ENCODE results near the gene RPS6KB2.
A peak's percentile ranks its signal among the peaks of the same experiment; 100 is the strongest.
"Not testable (repeated sequence)": the region's sequence is repeated elsewhere in the genome, so short reads cannot be mapped to it uniquely, and the experiment has no call there.

Gene RPS6KB2

DNA sequence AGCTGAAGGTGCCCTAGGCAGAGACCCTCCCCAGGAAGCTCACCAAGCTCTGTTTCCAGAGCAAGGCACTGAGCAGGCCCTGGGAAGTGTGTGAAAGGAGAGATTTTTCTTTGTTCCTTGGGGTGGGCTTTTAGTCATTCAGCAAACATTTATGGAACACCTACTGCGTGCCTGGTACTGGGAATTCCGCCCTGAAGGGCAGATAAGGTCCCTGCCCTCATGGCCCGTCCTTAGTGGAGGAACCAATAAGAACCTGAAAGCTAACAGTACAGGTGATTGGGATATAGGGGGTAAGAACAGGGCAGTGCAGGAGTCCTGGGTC lies 36.9 kb downstream of the RPS6KB2 start:
- DNase-seq (ENCODE audit: extremely low read depth in 1 of 2, low read depth in 1 of 2) = no peak

DNA sequence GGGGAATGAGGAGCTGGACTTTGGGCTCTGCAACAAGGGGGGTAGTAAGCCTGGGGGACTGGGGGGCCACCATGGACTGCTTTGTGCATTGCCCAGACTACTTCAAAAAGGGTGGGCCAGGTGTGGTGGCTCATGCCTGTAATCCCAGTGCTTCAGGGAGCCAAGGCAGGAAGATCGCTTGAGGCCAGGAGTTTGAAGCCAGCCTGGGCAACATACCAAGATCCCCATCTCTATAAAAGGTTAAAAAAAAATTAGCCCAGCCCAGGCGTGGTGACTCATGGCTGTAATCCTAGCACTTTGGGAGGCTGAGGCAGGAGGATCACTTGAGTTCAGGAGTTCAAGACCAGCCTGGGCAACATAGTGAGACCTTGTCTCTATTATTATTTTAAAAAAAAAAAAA lies 37.2 kb downstream of the RPS6KB2 start:
- not testable (repeated sequence) for DNase-seq (ENCODE audit: extremely low read depth in 1 of 2, low read depth in 1 of 2)

DNA sequence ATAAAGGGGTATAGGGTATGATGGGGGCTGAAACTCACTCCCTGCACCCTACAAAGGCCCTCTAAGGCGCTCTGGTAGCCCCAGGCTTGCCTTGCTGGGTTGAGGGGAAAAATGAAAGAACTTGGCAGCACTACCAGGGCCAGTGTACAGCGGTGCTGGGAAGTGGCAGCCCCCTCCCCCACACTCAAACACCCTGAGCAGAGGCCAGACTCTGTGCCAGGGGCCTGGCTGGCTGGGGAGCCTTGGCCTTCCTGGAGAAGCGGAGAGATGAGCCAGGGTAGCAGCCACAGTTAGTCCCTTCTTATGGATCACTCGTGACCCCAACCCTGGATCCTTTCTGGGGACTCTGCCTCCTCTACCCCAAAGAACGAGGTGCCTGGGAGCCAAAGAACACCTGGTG lies 38.1 kb downstream of the RPS6KB2 start:
- DNase-seq (ENCODE audit: extremely low read depth in 1 of 2, low read depth in 1 of 2) = no peak

DNA sequence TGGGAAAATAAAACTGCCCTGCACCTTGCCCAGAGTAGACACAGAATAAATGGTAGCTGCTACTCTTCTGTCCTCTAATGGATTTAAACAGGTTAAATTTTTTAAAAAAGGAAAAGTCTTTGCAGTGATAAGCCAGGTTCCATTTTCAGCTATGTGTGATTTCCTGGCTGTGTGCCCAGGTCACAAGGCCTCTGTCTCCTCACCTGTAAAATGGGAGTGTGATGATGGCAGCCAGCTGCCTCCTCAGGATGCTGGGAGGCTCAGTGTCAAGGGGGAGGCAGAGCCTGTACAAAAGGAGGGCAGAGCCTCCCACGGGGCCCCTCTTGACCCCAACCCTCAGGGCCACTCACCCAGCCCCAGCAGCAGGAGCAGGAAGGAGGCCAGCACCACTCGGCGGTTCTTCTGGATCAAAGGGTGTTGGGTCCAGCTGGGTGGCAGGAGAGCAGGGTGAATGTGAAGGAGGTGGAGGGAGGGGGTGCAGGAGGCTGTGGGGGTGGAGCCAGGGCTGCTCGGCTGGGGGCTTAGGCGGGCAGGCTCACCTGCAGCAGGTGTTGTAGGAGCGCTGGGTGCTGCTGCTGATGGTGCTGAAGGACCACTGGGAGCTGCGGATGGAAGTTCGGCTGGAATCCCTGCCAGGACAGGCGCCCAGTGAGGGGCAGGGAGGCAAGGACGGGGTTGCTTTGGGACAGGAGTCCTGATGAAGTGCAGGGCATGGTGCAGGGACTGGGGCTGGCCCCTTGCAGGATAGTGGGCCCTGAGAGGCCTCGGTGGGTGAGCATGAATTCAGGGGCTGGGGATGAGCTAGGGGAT lies 38.9 kb downstream of the RPS6KB2 start:
- DNase-seq (ENCODE audit: extremely low read depth in 1 of 2, low read depth in 1 of 2) = no peak

DNA sequence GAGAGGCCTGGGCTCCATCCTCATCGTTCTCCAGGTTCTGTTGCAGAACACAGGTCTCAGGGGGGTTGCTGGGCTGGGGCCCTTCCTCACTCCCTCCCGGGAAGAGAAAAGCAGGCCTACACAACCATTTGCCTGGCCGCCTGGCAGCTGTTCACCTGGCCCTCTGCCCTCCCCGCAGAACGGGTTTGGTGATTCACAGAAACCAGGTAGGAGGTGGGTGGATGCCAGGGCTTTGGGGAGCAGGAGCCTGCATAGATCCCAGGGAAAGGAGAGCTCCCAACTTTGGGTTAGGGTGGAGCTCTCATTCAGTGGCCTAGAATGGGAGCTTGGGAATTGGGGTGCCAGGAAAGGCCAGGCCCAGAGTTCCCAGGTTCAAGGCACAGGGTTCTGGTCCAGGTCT lies 39.8 kb downstream of the RPS6KB2 start:
- no peak for DNase-seq (ENCODE audit: extremely low read depth in 1 of 2, low read depth in 1 of 2)

DNA sequence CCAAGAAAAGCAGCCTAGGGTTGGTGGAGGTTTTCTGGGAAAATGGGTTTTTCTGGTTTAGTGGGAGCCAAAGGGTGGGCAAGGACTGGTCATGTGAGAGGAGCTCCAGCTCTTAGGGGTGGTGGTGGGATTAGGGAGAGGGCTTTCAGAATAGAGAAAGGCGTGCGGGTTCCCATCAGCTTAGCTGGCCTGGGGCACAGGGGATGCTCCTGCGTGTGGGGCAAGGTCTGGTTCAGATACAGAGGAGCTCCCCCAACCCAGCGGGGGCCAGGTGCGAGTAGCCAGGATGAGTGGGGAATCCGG lies 40.1 kb downstream of the RPS6KB2 start:
- no peak for DNase-seq (ENCODE audit: extremely low read depth in 1 of 2, low read depth in 1 of 2)

DNA sequence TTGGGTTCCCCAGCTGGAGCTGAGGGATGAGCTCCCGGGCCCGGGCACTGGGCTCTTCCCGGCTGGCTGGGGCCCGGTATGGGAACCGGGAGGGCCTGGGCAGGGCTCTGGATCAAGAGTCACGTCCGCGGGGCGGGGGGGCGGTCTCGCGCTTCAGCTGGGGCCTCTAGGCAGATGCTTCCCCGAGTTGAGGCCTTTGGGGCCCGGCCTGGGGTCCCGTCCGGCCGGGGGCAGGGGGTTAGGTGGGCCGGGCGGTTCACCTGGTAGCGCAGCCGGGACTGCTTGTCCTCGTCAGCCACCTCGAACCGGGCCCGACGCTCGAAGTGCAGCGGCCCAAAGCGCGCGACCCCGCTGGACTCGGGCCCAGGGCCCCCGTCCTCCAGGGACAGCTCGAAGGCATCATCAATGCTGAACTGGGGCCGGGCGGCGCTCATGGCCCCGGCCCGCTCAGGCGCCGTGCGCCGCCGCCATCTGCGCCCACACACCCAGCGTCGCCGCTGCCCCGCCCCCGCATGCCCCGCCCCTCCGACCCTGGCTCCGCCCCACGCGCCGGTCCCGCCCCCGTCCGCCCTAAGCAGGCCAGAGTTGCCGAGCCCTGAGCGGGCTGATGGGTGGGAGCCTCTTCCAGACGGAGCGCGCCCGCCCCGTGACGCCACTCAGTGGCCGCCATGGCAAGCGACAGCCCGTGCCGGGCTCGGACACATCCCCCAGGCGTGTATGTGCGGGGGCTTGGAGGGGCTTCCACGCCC lies 40.6 kb downstream of the RPS6KB2 start, which contains the start of gene TMEM134:
TSS of gene TMEM134 (minus strand) at position 493 of the 749 bp plus-strand sequence. CDS start at position 434, 59 bp downstream.
- peak; percentile 72 to 93 for DNase-seq (ENCODE audit: extremely low read depth in 1 of 2, low read depth in 1 of 2)

DNA sequence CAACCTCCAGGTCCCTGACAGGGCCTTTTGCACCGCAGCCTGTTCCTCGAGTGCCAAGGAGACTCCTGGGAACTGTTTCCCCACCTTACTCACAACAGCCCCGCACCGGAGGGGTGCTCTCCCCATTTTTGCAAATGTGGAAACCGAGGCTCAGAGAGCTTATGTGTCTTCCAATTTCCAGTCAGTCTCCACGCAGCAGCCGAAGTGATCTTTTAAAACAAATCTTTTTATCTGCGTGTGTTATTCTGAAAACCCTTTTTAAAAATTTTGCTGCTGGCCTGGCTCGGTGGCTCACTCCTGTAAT lies 41.2 kb downstream of the RPS6KB2 start:
- DNase-seq (ENCODE audit: extremely low read depth in 1 of 2, low read depth in 1 of 2) = no peak

DNA sequence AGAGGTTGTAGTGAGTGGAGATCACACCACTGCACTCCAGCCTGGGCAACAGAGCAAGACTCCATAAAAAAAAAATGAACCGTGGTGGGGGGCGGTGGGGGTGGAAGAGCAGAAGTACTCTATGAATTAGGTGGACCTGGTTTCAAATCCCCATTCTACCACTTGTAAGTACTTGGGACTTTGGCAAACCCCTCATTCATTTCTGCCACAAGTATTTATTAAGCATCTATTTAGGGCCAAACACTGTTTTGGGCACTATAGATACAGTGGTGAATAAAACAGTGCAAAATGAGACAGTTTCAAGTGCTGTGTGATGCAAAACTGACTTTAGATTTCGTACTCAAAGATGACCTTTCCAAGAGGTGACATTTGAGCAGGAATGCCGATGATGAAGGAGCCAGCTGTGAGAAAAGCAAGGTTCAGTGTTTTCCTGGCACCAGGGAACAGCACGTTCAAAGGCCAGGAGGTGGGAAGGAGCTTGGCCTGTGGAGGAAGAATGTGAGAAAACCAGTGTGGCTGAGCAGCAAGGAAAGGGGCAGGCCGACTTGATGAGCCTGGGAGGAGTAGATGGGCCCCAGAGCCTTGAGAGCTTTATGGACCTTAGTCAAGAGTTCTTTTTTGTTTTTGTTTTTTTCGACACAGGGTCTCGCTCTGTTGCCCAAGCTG lies 42.2 kb downstream of the RPS6KB2 start:
- DNase-seq (ENCODE audit: extremely low read depth in 1 of 2, low read depth in 1 of 2) = no peak

DNA sequence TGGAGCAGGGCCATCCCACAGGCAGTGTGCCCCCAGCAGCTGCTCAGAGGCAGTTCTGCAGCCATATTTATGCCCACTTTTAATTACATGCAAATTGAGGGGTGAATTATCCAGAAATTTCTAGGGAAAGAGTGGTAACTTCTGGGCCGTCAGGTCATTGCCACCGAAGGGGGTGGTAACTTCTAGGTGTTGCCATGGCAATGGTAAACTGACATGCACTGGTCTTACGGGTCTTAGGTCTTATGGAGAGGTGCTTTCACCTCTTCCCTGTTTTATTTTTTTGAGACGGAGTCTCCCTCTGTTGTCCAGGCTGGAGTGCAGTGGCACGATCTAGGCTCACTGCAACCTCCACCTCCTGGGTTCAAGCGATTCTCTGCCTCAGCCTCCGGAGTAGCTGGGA lies 44.6 kb downstream of the RPS6KB2 start:
- DNase-seq (ENCODE audit: extremely low read depth in 1 of 2, low read depth in 1 of 2) = no peak

DNA sequence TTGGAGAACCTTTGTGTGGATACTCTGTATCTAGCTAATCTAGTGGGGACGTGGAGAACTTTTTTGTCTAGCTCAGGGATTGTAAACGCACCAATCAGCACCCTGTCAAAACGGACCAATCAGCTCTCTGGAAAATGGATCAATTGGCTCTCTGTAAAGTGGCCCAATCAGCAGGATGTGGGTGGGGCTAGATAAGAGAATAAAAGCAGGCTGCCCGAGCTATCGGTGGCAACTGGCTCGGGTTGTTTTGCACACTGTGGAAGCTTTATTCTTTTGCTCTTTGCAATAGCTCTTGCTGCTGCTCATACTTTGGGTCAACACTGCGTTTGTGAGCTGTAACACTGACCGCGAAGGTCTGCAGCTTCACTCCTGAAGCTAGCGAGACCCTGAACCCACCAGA lies 48.4 kb downstream of the RPS6KB2 start:
- not testable (repeated sequence) for DNase-seq (ENCODE audit: extremely low read depth in 1 of 2, low read depth in 1 of 2)

DNA sequence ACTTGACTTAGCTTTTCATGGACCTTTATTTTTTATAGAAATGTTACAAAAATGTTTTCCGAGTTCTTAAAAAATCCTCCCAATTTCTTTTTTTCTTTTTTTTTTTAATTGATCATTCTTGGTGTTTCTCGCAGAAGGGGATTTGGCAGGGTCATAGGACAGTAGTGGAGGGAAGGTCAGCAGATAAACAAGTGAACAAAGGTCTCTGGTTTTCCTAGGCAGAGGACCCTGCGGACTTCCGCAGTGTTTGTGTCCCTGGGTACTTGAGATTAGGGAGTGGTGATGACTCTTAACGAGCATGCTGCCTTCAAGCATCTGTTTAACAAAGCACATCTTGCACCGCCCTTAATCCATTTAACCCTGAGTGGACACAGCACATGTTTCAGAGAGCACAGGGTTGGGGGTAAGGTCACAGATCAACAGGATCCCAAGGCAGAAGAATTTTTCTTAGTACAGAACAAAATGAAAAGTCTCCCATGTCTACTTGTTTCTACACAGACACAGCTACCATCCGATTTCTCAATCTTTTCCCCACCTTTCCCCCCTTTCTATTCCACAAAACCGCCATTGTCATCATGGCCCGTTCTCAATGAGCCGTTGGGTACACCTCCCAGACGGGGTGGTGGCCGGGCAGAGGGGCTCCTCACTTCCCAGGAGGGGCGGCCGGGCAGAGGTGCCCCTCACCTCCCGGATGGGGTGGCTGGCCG lies 49.2 kb downstream of the RPS6KB2 start:
- DNase-seq (ENCODE audit: extremely low read depth in 1 of 2, low read depth in 1 of 2) = not testable (repeated sequence)

DNA sequence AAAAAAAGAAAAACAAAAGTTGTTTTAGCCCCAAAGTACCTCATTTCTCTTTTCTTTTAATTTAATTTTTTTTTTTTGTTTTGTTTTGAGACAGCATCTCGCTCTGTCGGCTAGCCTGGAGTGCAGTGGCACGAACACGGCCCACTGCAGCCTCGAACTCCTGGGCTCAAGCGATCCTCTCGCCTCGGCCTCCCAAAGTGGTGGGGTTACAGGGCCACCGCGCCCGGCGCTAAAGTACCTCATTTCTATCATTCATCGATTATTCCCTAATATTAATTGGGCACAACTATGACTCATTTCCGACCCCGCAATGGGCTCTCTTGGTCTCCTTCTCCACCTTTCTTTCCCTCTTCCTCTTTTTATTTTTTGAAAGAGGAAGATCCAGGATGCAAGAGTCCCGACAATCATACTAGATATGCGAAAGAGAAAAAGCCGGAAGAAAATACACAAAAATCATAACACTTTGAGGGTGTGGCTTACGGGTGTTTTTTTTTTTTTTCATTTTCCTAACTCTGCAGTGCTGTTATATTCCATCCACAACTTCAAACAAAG lies 54.1 kb downstream of the RPS6KB2 start:
- DNase-seq (ENCODE audit: extremely low read depth in 1 of 2, low read depth in 1 of 2) = no peak

DNA sequence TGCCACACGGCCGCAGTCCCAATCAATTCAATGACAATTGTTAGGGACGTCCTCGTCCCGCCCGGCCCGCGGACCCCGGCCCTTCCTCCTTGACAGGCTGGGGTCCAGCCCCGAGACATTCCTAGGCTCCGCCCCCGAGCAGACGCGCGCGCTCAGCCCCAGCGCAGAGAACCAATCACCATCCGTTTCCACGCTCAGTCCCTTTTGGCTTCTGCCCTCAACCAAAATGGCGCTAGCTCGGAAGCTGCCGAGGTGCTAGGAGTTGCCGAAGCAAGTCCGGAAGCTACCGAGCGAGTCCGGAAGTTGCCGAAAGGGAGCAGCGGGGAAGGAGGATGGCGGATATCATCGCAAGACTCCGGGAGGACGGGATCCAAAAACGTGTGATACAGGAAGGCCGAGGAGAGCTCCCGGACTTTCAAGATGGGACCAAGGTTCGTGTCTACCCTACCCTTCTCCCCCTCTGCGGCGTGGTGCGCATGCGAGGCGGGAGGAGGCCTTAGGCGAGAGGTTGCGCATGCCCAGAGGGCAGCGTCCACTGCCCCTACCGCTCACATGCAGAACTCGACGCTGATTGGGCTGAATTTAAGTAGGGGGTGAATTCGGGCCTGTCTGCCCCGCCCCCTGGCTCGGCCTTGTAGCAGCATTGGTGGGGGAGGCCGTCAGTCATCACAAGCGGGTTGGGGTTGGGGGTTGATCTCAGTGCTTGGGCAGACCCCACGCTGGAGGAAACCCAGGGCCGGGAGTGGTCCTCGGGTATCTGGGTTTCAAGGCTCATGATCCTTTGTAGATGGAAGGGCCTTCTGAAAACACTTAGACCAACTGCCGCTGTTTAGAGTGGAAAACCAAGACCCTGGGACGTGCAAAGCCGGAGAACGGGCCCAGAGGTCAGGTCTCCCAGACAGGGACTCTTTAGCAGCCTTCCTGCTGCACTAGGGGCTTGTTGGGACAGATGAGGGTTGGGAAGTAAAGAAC lies 54.8 kb downstream of the RPS6KB2 start, which contains the start of gene AIP:
TSS of gene AIP (plus strand) at position 200 of the 972 bp plus-strand sequence. CDS start at position 333, 133 bp downstream.
- peak; percentile 93 to 95 for DNase-seq (ENCODE audit: extremely low read depth in 1 of 2, low read depth in 1 of 2)

DNA sequence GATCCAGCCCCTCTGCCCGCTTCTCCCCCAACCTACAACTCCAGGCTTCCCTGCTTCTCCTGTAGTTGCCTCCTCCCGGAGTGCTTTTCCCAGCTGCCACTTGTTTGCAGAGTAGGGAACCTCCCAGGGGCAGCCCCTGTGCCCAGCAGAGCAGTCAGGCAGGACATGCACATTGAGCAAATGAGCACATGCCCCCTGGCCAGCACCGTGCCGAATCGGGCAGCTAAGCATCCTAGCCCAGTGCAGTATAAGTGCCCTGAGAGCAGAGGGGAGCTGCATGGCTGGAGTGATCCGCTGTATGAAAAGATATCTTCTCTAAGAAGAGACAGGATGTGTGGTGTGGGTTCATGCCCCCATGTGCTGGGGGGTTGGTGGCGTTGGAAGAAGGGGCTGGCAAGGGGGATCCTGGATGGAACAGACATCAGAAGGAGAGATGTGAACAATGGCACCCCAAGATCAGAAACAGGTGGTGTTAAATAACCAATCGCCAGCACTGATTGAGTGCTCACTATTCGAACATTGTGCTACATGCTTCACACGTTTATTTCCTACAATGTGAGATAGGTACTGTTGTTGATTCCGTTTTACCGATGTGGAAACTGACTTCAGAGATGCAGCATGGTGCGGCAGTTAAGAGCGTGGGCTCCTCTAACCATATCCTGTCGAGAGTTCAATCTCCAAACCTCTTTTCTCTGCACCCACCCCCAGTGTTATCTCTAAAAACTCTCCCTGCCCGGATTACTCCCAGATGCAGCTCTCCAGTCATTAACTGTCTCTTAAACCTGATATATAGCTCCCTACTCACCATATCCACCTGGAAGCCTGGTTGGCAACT lies 55.8 kb downstream of the RPS6KB2 start:
- no peak for DNase-seq (ENCODE audit: extremely low read depth in 1 of 2, low read depth in 1 of 2)

DNA sequence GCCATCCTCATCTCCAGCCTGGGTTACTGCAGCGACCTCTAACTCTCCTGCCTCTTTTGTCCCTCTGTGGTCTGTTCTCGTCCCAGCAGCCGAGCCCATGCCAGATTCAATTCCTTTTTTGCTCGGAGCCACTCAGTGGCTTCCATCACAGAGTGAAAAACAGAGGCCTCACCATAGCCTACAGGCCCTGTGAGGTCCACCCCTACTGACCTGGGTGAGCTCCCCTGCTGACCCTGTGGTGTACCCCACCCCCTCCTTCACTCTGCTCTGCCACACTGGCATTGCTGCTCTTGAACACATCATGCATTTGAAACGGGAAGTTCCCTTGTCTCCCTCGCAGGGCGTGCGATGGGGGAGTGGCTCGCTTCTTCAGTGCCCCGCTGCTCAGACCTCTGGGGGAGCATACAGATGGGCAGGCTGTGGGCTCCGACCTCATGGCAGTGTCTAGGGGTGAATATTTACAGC lies 56.6 kb downstream of the RPS6KB2 start:
- no peak for DNase-seq (ENCODE audit: extremely low read depth in 1 of 2, low read depth in 1 of 2)
